Muscle layer of duodenum (tissue), 2 donors: ENCODE data around the gene PLXNC1.

Source experiments
- H3K27ac ChIP-seq: one replicate; pipeline ENCODE4 v1.7.0; 2013; ENCODE audit warnings: mild to moderate bottlenecking, low read length
- H3K27me3 ChIP-seq: one replicate; pipeline ENCODE4 v1.7.0; 2013; ENCODE audit warnings: low read depth, mild to moderate bottlenecking, control low read depth, low read length
- H3K36me3 ChIP-seq, 2 donors: one replicate each; pipeline ENCODE4 v1.7.0; 2013; ENCODE audit warnings: low read length in 2 of 2, control low read depth in 1 of 2, mild to moderate bottlenecking in 1 of 2; ENCODE audit not compliant: insufficient read depth in 2 of 2, control insufficient read depth in 1 of 2
- H3K4me1 ChIP-seq, 2 donors: one replicate each; pipeline ENCODE4 v1.7.0; 2013; ENCODE audit warnings: low read length in 2 of 2, mild to moderate bottlenecking in 2 of 2, control low read depth in 1 of 2, moderate library complexity in 1 of 2; ENCODE audit not compliant: insufficient read depth in 2 of 2, control insufficient read depth in 1 of 2
- H3K4me3 ChIP-seq, 2 donors: one replicate each; pipeline ENCODE4 v1.7.0; 2013; ENCODE audit warnings: low read length in 2 of 2, low read depth in 1 of 2, mild to moderate bottlenecking in 1 of 2
- H3K9me3 ChIP-seq, 2 donors: one replicate each; pipeline ENCODE4 v1.7.0; 2013; ENCODE audit warnings: low read length in 2 of 2, control low read depth in 1 of 2, mild to moderate bottlenecking in 1 of 2; ENCODE audit not compliant: control insufficient read depth in 1 of 2
- donor health status: healthy.

Gene PLXNC1

DNA sequence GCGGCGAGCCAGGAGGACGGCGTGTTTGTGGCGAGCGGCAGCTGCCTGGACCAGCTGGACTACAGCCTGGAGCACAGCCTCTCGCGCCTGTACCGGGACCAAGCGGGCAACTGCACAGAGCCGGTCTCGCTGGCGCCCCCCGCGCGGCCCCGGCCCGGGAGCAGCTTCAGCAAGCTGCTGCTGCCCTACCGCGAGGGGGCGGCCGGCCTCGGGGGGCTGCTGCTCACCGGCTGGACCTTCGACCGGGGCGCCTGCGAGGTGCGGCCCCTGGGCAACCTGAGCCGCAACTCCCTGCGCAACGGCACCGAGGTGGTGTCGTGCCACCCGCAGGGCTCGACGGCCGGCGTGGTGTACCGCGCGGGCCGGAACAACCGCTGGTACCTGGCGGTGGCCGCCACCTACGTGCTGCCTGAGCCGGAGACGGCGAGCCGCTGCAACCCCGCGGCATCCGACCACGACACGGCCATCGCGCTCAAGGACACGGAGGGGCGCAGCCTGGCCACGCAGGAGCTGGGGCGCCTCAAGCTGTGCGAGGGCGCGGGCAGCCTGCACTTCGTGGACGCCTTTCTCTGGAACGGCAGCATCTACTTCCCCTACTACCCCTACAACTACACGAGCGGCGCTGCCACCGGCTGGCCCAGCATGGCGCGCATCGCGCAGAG, 873 bp downstream of the PLXNC1 start:
- no peaks in the 10 kb centered on the region for H3K36me3 ChIP-seq
- H3K27ac ChIP-seq, result no peak overlapping the region
- H3K27me3 ChIP-seq, result peaks cover 7% of the 10 kb centered on the region
- peak overlapping the region; percentile 23 to 81 for H3K4me3 ChIP-seq
- no peaks in the 10 kb centered on the region for H3K9me3 ChIP-seq
- H3K4me1 ChIP-seq, result peaks cover 4 to 19% of the 10 kb centered on the region in 2 donors

DNA sequence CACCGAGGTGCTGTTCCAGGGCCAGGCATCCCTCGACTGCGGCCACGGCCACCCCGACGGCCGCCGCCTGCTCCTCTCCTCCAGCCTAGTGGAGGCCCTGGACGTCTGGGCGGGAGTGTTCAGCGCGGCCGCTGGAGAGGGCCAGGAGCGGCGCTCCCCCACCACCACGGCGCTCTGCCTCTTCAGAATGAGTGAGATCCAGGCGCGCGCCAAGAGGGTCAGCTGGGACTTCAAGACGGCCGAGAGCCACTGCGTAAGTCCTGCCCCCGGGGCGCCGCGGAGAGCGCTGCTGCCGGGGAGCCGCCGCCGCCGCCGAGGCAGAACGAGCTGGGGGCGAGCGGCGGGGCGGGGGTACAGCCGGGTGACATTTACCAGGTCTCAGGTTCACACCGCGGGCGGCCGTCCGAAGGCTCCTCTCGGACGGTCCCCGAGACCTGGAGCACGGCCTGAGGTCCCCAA, 1.4 kb downstream of the PLXNC1 start:
- Histone ChIP-seq H3K4me1 (peaks cover 4 to 19% of the 10 kb centered on the region in 2 donors), H3K27ac (no peak overlapping the region), H3K9me3 (no peaks in the 10 kb centered on the region), H3K27me3 (peaks cover 7% of the 10 kb centered on the region), H3K36me3 (no peaks in the 10 kb centered on the region), H3K4me3 (peak overlapping the region; percentile 43 to 81)

DNA sequence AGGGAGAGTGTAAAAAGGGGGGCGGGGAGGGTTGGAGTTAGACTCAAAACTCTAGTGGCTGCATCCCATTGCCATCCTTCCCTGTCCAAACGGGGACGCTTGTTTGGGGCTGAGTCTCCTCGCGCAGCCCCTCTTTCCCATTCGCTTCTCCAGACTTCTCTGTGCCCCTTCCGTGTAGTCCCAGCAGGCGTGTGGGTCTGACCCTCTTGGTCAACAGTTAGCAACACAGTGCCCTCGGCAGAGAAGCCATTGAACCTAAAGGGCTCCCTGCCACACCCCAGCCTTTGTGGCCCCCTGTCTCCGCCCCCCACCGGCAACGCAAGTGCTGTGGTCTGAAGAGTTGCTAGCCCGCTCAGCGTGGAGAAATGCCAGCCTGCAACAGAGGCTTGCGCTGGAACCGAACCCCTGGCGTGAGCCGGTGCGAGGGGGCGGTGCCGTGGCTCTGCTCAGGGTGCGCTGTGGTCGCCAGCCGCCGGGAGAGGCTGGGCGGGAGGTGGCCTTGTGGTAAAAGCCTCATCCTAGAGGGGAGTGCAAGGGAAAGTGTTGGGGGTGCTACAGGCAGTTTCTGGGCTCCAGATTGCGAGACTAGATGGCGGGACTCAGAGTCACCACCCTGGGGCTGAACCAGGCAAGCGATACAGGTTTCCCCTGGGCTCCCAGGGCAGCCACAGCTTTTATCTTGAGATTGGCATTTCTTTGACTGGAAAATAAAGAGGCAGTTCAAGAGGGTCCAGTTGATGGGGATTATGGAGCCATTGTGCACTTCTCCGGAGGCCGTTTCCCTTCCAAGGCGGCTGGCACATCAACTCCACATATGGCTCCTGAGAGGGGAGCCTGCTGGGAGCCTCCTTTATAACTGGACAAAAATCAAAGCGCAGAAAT, 2.1 kb downstream of the PLXNC1 start:
- Histone ChIP-seq H3K36me3 (no peaks in the 10 kb centered on the region), H3K9me3 (no peaks in the 10 kb centered on the region), H3K27ac (no peak overlapping the region), H3K4me3 (peak overlapping the region; percentile 43 to 81), H3K4me1 (peaks cover 4 to 19% of the 10 kb centered on the region in 2 donors), H3K27me3 (peaks cover 7% of the 10 kb centered on the region)

DNA sequence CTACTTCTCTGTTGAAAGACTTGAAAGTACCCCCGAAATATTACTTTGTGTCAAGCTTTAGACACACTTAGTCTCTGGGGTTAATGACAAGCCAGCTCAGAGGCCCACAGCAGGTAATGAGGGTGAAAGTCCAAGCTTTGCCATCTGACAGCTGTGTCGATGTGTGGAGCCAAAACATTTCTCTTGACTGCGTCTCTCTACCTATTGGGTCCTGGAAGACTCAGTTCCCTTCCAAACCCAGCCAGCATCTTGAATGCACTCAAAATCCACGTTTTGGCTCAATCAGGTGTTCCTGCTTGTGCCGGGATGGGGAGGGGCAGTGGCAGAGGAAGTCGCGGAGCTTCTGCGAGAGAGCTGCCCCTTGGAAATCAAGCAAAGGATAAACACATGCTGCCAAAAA, 3.2 kb downstream of the PLXNC1 start:
- Histone ChIP-seq H3K27me3 (peaks cover 7% of the 10 kb centered on the region), H3K36me3 (no peaks in the 10 kb centered on the region), H3K4me3 (no peak overlapping the region), H3K27ac (no peak overlapping the region), H3K4me1 (peaks cover 4 to 19% of the 10 kb centered on the region in 2 donors), H3K9me3 (no peaks in the 10 kb centered on the region)

DNA sequence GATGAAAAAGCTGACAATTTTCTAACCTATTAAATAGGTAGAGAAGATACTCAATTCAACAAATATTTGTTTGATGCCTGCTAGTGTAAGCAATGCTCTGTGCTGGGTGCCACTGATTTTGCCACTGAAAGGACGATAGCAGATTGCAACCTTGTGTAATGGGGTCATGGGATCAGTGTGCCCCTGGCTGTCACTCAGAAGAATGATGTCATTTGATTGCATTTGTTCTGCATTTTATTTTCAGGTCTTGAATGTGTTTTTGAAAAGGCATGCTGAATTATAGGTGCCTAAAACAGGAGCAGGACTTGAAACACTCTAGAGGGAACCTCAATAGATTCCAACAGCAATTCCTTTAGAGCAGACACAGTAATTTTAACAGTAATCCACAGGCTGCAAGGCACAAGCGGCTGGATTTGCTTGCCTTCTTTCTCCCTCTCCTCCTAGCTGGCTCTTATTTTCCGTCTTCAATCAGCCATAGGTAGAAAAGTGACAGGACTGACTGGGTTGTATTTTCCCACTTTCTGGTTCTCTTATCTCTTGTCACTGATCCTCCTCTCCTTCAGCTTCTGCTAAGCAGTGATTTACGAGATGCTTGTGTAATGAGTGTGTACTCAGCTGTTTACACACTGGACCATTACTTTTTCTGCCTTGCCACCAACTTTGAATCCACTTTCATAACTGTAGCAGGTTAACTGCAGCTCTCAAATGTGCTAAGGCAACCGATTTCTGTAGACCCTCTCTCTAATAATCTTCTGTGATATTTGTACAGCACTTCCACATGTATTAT, 4.1 kb downstream of the PLXNC1 start:
- Histone ChIP-seq H3K4me1 (peaks cover 4 to 19% of the 10 kb centered on the region in 2 donors), H3K36me3 (no peaks in the 10 kb centered on the region), H3K4me3 (no peak overlapping the region), H3K9me3 (no peaks in the 10 kb centered on the region), H3K27me3 (peaks cover 5% of the 10 kb centered on the region), H3K27ac (no peak overlapping the region)

DNA sequence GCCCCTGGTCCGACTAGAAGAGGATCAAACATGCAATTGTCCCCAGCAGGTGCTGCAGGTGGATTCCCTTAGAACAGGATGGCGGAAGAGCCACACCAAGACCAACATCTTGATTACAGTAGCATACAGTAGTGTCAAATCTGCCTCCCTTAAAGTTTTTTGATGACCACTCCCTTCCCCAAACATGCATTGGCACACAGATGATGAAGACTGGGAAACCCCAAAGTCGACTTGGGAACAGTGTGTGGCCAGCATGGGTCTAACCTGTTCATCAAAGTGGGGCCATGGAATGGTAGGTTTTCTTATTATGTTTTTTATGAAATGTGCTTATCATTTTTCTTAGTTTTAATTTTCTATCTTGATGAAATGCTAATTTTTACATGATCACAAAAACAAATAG, 8.8 kb downstream of the PLXNC1 start:
- Histone ChIP-seq H3K9me3 (no peaks in the 10 kb centered on the region), H3K4me3 (no peak overlapping the region), H3K4me1 (no peaks in the 10 kb centered on the region), H3K27me3 (no peaks in the 10 kb centered on the region), H3K27ac (no peak overlapping the region), H3K36me3 (no peaks in the 10 kb centered on the region)

DNA sequence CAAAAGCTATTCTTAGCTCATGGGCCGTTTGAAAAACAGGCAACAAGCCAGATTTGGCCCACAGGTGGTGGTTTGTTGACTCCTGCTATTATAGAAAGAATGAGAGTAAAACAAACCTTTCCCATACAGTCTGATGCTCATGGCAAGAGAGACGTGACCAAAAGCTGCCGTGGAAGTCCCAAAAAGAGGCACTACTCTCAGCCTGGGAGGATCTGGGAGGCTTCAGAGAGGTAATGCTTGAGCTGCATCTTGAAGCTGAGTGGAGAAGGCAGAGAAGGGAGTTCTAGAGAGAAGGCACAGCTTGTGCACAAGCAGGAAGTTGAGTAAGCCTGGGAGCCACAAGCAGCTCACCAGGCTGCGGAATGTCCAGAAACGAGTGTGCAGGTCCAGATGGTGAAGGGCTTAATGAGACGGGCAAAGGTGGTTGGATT, 9.6 kb downstream of the PLXNC1 start:
- Histone ChIP-seq H3K4me3 (no peak overlapping the region), H3K9me3 (no peaks in the 10 kb centered on the region), H3K27me3 (no peaks in the 10 kb centered on the region), H3K4me1 (no peaks in the 10 kb centered on the region), H3K27ac (no peak overlapping the region), H3K36me3 (no peaks in the 10 kb centered on the region)

DNA sequence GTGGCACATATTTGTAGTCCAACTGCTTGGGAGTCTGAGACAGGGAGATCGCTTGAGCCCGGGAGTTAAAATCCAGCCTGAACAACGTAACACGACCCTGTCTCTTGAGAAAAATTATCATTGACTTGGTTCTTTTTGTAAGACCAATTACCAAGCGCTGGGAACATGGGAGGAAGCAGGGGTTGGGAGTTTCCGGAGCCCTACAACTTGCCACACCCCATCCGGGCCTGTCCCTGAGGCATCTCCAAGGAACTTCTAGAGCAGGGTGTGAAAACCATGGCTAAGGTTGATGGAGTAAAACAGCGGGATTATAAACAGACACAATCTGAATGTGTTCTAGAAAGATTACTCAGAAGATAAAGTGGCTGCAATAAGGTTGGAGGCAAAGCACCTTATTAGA, 10.3 kb downstream of the PLXNC1 start:
- Histone ChIP-seq H3K36me3 (no peaks in the 10 kb centered on the region), H3K27me3 (no peaks in the 10 kb centered on the region), H3K4me1 (no peaks in the 10 kb centered on the region)

DNA sequence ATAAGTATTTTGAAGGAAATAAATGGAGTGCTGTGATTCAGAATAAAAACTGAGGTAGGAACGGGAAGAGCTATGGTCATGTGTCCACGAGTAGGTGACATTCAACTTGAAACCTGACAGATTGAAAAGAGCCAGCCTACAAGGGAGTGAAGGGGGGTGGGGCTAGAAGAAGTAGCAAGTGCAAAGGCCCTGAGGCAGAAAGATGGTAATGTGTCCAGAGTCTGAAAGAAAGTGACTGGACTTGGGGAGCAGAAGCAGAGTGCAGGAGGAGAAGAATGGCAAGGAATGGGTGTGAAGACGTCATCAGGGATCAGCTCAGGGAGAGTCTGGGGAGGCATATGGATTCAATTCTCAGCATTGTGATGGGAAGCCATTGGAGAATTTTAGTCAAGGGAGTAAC, 13.7 kb downstream of the PLXNC1 start:
- Histone ChIP-seq H3K4me3 (no peak overlapping the region), H3K4me1 (no peaks in the 10 kb centered on the region), H3K27ac (no peak overlapping the region), H3K9me3 (no peaks in the 10 kb centered on the region), H3K27me3 (no peaks in the 10 kb centered on the region), H3K36me3 (no peaks in the 10 kb centered on the region)

More for the DNA sequence above, 10.3 kb downstream of the PLXNC1 start:
- Histone ChIP-seq H3K4me3 (no peak overlapping the region), H3K9me3 (no peaks in the 10 kb centered on the region), H3K27ac (no peak overlapping the region)

DNA sequence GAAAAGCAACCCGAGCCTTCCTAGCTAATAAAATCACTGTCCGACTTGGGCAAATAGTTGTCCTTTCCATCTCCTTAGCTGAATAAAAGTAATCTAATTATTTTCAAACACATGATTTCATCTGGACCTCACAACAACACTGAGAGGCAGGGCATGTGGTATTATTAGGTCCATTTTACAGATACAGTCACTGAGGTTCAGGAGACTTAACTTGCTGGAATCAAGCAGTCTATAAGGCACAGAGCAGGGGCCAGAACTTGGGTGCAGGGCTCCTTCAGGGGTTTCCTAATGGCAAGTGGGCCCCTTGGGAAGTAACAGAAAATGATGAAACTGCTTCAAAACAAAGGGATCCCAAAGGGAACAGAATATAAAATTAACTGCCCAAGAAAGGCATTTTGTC, 15.5 kb downstream of the PLXNC1 start:
- H3K27ac ChIP-seq, result no peak overlapping the region
- H3K4me3 ChIP-seq, result no peak overlapping the region
- H3K9me3 ChIP-seq, result no peaks in the 10 kb centered on the region
- no peaks in the 10 kb centered on the region for H3K4me1 ChIP-seq
- no peaks in the 10 kb centered on the region for H3K36me3 ChIP-seq
- no peaks in the 10 kb centered on the region for H3K27me3 ChIP-seq

DNA sequence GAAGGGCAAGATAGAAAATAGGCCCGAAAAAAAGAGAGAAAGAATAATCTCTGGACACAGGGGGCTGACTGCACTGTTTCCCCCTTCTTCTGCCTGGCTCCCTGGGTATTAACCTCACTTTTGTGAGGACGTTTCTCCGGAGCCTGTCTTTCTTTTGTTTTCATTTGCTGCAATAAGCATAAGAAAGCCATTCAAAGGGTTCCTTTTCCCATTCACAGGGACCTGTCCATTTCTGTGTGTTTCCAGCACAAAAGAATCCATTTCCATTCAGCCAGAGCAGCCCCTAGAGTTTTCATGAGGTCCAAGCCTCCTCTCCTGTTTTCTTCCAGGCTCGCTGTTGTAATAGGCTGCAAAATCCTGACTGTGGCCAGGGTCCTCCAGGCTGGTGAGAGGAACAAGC, 16.8 kb downstream of the PLXNC1 start:
- Histone ChIP-seq H3K36me3 (no peaks in the 10 kb centered on the region), H3K4me3 (no peak overlapping the region), H3K27me3 (no peaks in the 10 kb centered on the region), H3K27ac (no peak overlapping the region), H3K4me1 (no peaks in the 10 kb centered on the region), H3K9me3 (no peaks in the 10 kb centered on the region)
